GM18499 (cell line): ENCODE data around the gene ANO4.

Source experiments
- ATAC-seq: cut with Tn5 transposase; IDR thresholded peaks from one replicate; pipeline ENCODE4 v1.9.1; 2021; ENCODE audit warnings: moderate number of reproducible peaks; ENCODE audit not compliant: insufficient read depth, unreplicated experiment

Gene ANO4

GRCh38 chr12:100935929-100936328 is 141.4 kb downstream of the ANO4 start:
- no peak for ATAC-seq

- no peak for ATAC-seq
Measured at GRCh38 chr12:100936661-100937060, 142.1 kb downstream of the ANO4 start.

- no peak for ATAC-seq
Measured at GRCh38 chr12:100940503-100940902, 145.9 kb downstream of the ANO4 start.

- no peak for ATAC-seq
Measured at GRCh38 chr12:100942984-100943749, 148.6 kb downstream of the ANO4 start.

DNA sequence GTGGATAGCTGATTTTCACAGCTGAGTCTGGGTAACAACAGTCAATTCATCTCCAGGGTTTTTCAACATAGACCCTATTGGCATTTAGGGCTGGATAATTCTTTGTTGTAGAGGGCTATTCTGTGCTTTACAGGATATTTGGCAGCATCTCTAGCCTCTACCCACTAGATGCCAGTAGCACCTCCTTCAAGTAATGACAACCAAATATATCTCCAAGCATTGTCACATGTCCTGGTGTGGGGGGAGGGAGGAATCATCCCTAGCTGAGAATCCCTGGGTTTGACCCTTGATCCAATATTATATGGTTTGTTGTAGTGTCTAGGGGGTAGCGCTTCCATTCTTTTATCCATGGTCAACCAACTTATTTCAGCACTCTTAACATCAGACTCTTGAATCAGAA is 157.2 kb downstream of the ANO4 start:
- no peak for ATAC-seq

DNA sequence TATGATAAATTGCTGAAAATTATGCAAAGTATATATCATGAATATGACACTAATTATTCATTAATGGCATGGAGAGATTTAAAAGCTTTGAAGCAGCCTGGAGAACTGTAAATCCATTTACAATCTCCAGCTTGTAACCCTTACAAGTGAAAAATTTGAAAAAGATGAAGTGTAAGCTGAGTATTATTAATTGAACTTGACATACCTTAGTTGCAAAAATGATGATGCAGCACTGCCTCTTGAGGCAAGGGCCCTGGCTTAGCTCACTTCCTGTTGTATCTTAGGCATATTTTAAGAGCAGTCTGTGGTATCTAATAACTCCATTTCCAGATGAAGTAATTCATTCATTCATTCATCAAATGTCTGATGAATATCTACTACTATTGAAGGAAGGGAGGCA is 158.6 kb downstream of the ANO4 start:
- ATAC-seq, result no peak

GRCh38 chr12:100953677-100954076 is 159.1 kb downstream of the ANO4 start:
- ATAC-seq, result no peak

DNA sequence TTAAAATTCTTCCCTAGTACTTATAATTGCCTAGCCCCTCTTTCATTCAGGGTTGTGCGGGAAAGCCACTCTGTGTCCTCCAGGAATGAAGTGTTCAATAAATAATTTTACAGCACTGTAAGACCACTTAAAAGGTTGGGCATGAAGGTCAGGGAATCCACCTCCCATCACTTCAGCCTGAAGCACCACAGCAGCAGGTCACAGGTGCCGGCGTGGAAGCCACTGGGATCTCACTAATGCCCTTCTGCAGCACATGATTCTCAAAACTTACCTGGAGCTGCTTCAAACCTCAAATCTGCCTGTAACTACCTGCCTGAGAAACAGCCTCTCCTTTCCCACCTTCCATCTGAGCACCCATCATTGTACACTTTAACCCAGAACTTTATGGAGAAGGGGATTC is 159.5 kb downstream of the ANO4 start:
- ATAC-seq, result no peak

DNA sequence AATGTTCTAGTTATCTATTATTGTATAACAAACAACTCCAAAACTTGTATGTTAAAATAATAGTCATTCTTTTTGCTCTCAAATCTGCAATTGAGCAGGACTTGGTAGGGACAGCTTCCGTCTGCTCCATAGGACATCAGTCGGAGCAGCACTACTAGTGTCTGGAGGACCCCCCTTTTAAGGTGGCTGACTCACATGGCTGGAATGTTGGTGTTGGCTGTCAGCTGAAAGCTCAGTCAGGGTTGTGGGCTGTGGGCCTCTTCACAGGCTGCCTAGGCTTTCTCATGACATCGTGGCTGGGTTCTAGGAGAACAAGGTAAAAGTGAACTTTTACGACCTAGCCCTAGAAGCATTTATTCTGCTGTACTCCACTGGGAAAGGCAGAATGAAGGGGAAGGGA is 160.6 kb downstream of the ANO4 start:
- no peak for ATAC-seq

GRCh38 chr12:100956311-100956852 is 161.8 kb downstream of the ANO4 start:
- ATAC-seq, result no peak

DNA sequence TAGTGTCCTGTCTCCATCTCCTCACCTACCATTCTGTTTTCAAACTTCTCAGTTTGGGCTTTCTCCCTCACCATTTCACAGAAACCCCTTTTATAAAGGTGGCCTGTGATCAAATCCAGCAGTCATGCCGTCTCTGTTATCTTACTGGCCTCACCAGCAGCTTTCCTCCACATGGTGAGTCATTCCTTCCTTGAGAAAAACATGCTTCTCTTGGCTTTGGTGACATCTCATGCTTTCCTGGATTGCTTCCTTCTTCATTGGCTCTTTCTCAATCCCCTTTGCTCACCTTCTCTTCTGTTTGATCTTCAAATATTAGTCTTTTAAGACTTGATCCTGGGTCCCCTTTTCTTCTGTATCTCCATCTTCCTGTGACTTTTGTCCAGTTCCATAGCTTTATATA is 164.9 kb downstream of the ANO4 start:
- ATAC-seq, result no peak

DNA sequence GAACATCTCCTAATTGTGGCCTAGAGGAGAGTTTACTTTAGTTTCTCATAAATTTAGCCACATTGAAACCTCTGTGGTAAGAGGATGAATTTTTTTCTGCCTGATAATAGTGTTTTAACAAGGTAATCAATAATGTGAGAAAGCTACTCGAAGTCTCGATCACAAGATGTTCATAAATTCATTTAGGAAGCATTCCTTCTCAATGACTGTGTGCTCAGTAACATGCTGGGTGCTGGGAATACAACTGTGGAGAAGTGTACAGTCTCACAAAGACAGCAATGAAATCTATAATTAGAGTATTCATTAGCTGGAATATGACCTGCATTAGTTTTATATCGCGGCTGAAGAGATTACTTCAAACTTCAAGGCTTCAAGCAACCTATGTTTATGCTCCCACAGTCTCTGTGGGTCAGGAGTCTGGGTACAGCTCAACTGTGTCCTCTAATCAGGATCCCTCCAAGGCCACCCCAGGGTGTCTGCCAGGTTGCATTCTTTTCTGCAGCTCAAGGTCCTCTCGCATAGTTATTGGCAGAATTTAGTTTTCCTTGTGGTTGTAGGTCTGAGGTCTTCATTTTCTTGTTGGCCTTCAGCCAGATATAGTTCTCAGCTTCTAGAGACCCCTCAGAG is 167.6 kb downstream of the ANO4 start:
- no peak for ATAC-seq

DNA sequence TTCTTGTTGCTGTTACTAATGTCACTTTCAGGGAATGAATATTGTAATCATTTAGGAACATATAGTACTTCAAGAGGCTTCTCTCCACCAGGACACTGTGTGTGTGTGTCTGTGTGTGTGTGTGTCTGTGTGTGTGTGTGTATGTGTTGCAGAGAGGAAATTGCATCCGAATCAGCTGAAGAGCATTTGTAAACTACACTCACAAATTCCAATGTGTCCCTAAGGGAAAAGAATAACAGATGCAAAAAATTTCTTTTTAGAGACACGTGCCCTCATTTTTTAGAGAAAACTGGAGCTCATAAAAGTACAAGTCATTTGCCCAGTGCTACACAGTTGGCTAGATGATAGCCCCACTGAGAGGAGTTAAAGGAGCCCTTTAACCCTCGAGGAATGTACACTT is 168.8 kb downstream of the ANO4 start:
- ATAC-seq, result no peak

GRCh38 chr12:100964028-100964427 is 169.5 kb downstream of the ANO4 start:
- no peak for ATAC-seq

GRCh38 chr12:100967189-100967588 is 172.6 kb downstream of the ANO4 start:
- ATAC-seq, result no peak

- ATAC-seq, result no peak
Measured at GRCh38 chr12:100970894-100971293, 176.3 kb downstream of the ANO4 start.

- no peak for ATAC-seq
Measured at GRCh38 chr12:100972121-100972520, 177.5 kb downstream of the ANO4 start.

- ATAC-seq, result no peak
Measured at GRCh38 chr12:100974341-100974740, 179.8 kb downstream of the ANO4 start.

- ATAC-seq, result no peak
Measured at GRCh38 chr12:100974747-100975146, 180.2 kb downstream of the ANO4 start.

DNA sequence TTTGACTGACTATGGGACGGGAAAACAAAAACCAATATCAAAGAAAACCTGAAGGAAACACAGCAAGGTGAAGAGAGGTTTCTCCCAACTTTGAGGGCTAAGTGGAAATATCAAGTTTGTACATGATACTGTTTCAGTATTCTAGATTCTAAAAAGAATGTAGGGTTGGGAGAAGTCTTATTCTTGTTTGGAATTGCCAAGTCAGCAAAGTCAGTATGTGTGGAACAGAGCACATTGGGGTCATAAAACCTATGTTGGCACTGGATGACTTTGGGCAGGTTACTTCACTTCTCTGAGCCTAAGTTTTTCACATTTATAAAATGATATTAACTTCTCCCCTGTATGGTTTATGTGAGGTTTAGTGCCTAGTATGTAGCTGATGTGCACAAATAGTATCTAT is 182.2 kb downstream of the ANO4 start:
- no peak for ATAC-seq

DNA sequence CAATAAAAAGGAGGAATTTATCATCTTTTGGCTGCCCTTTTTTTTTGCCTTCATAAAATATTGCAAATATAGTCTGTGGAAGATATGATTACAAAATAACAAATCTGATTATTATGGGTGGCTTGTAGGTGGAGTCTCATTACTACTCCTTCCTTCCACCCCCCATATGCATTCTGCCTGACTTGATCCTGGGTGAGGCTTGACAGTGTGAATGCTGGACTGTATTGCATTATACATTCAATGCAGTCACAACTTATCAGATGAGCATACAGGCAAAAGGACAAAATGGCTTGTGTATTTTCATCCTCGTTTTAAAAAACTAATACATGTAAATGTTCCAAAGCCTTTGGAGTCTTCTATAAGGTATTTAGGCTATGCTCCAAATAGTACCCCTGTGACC is 186.3 kb downstream of the ANO4 start:
- no peak for ATAC-seq
